Activated B cell treated with CpG ODN at 0.5 μM for 24 hours (primary cell): ENCODE results near the gene GPATCH2L. TPM values are rescaled to one million over a fixed set of nuclear protein-coding genes. Genes with fewer than 3 reads are reported as not detected.

ENCODE experiments used
- ATAC-seq: fragments of 200-7000 bp; cut with Tn5 transposase; one replicate; pipeline ENCODE4 v1.10.0; 2021; ENCODE audit warnings: low read depth, mild to moderate bottlenecking, moderate library complexity
- CTCF ChIA-PET: fragments of 350-600 bp; sonication (Branson Sonifier 250); formaldehyde crosslinking; loops from one replicate; lab custom pipeline; 2021; ENCODE audit warnings: antibody characterized with exemption; lab: Charles Lee
- POLR2A ChIA-PET: fragments of 350-600 bp; sonication (Branson Sonifier 250); formaldehyde crosslinking; loops from one replicate; lab custom pipeline; 2021; ENCODE audit warnings: antibody characterized with exemption; lab: Charles Lee
- DNase-seq: peaks from one replicate; pipeline ENCODE4 v3.0.0; 2022
- H3K27ac Mint-ChIP-seq: one replicate; pipeline ENCODE4 v1.8.0; 2020; ENCODE audit warnings: mixed read lengths
- H3K27me3 Mint-ChIP-seq: one replicate; pipeline ENCODE4 v1.8.0; 2021; ENCODE audit warnings: mixed read lengths
- H3K36me3 Mint-ChIP-seq: one replicate; pipeline ENCODE4 v1.8.0; 2021; ENCODE audit warnings: low read depth, mixed read lengths
- H3K4me1 Mint-ChIP-seq: one replicate; pipeline ENCODE4 v1.8.0; 2021; ENCODE audit warnings: mixed read lengths
- H3K4me3 Mint-ChIP-seq: one replicate; pipeline ENCODE4 v1.8.0; 2020; ENCODE audit warnings: mild to moderate bottlenecking, mixed read lengths
- H3K9me3 Mint-ChIP-seq: one replicate; pipeline ENCODE4 v1.8.0; 2020; ENCODE audit warnings: mixed read lengths
- intact Hi-C: fragments of 100-400 bp; cut with micrococcal nuclease; formaldehyde crosslinking; loops from one replicate; pipeline ENCODE4 v1.15.1; 2024
- total RNA-seq: library from RNA; stranded (reverse); gene quantifications from 2 replicates; pipeline ENCODE4 v1.2.3, GENCODE V29; 2022
- TF ChIP-seq, protein P1 (sequence below): fragments of 200-600 bp; IDR thresholded peaks from one replicate; pipeline ENCODE4 v1.8.0; 2022; ENCODE audit warnings: antibody characterized with exemption, mild to moderate bottlenecking

The GPATCH2L gene
- total RNA-seq, 1 donor from 2014 or later = 82.3 TPM

GRCh38 chr14:76121089-76121748 is 30.5 kb upstream of the GPATCH2L start:
- ATAC-seq = no peak
- Mint-ChIP-seq H3K27me3 (peaks cover 12% of the 10 kb centered on the region), H3K27ac (no peak overlapping the region), H3K9me3 (no peaks in the 10 kb centered on the region), H3K36me3 (no peaks in the 10 kb centered on the region), H3K4me1 (no peaks in the 10 kb centered on the region), H3K4me3 (no peak overlapping the region)
- POLR2A ChIA-PET = no interaction called here
- CTCF ChIA-PET = no interaction called here
- intact Hi-C loops = no loop called here
- no peak for DNase-seq
- TF ChIP-seq, protein P1, sequence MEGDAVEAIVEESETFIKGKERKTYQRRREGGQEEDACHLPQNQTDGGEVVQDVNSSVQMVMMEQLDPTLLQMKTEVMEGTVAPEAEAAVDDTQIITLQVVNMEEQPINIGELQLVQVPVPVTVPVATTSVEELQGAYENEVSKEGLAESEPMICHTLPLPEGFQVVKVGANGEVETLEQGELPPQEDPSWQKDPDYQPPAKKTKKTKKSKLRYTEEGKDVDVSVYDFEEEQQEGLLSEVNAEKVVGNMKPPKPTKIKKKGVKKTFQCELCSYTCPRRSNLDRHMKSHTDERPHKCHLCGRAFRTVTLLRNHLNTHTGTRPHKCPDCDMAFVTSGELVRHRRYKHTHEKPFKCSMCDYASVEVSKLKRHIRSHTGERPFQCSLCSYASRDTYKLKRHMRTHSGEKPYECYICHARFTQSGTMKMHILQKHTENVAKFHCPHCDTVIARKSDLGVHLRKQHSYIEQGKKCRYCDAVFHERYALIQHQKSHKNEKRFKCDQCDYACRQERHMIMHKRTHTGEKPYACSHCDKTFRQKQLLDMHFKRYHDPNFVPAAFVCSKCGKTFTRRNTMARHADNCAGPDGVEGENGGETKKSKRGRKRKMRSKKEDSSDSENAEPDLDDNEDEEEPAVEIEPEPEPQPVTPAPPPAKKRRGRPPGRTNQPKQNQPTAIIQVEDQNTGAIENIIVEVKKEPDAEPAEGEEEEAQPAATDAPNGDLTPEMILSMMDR = no peak

- CTCF ChIA-PET = no interaction called here
Measured at GRCh38 chr14:76123426-76124225, 28.1 kb upstream of the GPATCH2L start.

DNA sequence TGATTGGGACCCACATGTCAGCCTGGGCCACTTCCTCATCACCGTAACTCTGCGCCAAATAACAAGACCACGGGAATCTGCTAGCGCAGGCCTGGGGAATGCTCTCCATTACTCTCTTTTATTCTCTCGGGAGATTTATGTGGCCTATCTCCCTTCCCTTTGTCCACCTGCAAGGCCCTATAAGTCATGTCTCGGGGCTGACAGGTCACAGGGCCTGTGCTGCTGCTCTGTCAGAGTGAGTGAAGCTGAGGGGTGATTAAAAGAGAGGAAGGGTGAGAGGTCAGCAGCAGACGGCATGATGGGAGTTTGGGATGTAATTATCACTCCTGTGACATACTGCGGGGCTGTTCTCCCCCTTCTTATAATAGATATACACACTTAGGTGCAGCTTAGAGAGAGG is 26.2 kb upstream of the GPATCH2L start:
- DNase-seq (no peak), ATAC-seq (no peak)
- no peak overlapping the region for H3K4me3 Mint-ChIP-seq
- no peaks in the 10 kb centered on the region for H3K9me3 Mint-ChIP-seq
- no peaks in the 10 kb centered on the region for H3K4me1 Mint-ChIP-seq
- intact Hi-C loops = no loop called here
- no peaks in the 10 kb centered on the region for H3K36me3 Mint-ChIP-seq
- peaks cover 19% of the 10 kb centered on the region for H3K27me3 Mint-ChIP-seq
- ChIA-PET POLR2A (no interaction called here), CTCF (no interaction called here)
- no peak overlapping the region for H3K27ac Mint-ChIP-seq
- TF ChIP-seq, protein P1 = no peak

More at GRCh38 chr14:76123426-76124225, 28.1 kb upstream of the GPATCH2L start:
- no peaks in the 10 kb centered on the region for H3K9me3 Mint-ChIP-seq
- POLR2A ChIA-PET = no interaction called here
- TF ChIP-seq, protein P1 = no peak
- no peak overlapping the region for H3K27ac Mint-ChIP-seq
- H3K27me3 Mint-ChIP-seq = peaks cover 14% of the 10 kb centered on the region
- intact Hi-C loops = no loop called here
- H3K4me1 Mint-ChIP-seq = no peaks in the 10 kb centered on the region
- DNase-seq (no peak), ATAC-seq (no peak)
- H3K36me3 Mint-ChIP-seq = no peaks in the 10 kb centered on the region
- no peak overlapping the region for H3K4me3 Mint-ChIP-seq

- CTCF ChIA-PET = no interaction called here
- TF ChIP-seq, protein P1 = no peak
Measured at GRCh38 chr14:76126076-76126475, 25.6 kb upstream of the GPATCH2L start.

DNA sequence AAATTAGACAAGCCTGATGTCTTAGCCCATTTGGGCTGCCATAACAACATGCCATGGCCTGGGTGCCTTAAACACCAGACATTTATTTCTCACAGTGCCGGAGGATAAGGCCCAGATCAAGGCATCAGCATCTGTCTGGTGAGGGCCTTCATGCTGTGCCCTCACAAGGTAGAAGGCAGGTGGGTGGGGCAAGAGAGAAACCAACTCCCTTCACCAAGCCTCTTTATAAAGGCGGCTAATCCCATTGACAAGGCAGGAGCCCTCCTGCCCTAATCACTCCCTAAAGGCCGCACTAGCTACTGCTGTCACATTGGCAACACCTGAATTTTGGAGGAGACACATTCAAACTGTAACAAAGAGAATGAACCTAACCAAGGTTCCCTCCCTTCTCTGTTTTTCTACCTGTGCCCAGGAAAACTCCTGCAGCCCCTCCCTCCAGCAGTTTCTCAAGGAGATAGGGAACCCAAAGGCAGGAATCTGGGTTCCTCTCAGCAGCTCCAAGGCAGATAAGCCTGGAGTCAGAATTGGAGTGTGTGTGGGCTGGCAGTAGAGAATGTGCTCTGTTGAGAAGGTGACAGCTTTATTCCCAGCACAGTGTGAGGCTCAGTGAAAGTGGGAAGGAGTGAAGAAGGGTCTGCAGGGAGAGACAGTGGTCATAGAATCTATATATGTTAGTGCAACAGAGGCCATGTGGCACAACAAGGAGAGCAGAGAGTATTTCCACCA is 21.7 kb upstream of the GPATCH2L start:
- DNase-seq = no peak
- intact Hi-C loops = no loop called here
- Mint-ChIP-seq H3K4me1 (no peaks in the 10 kb centered on the region), H3K27ac (no peak overlapping the region), H3K9me3 (no peaks in the 10 kb centered on the region), H3K36me3 (no peaks in the 10 kb centered on the region), H3K4me3 (no peak overlapping the region), H3K27me3 (peaks cover 43% of the 10 kb centered on the region)
- ATAC-seq = no peak
- ChIA-PET CTCF (no interaction called here), POLR2A (no interaction called here)
- TF ChIP-seq, protein P1 = no peak

More at GRCh38 chr14:76126076-76126475, 25.6 kb upstream of the GPATCH2L start:
- Mint-ChIP-seq H3K9me3 (no peaks in the 10 kb centered on the region), H3K27ac (no peak overlapping the region), H3K36me3 (no peaks in the 10 kb centered on the region), H3K4me1 (no peaks in the 10 kb centered on the region), H3K27me3 (peaks cover 25% of the 10 kb centered on the region), H3K4me3 (no peak overlapping the region)
- intact Hi-C loops = no loop called here
- DNase-seq (no peak), ATAC-seq (no peak)
- POLR2A ChIA-PET = no interaction called here
